ENCODE results near the gene PTPRN2.

Gene PTPRN2

GRCh38 chr7:158364451-158364850 is 223.2 kb downstream of the PTPRN2 start:
- DNase-seq (ENCODE audit: low read depth): no peak
- no peak overlapping the region for H3K4me3 ChIP-seq (ENCODE audit: low read depth, low read length)
- no peak for TF ChIP-seq CTCF (conservative IDR thresholded peaks at IDR 0.05; ENCODE audit: low read depth, low read length)

GRCh38 chr7:158362912-158363905 is 224.4 kb downstream of the PTPRN2 start:
- no peak for TF ChIP-seq CTCF (conservative IDR thresholded peaks at IDR 0.05; ENCODE audit: low read depth, low read length)
- H3K4me3 ChIP-seq (ENCODE audit: low read depth, low read length): no peak overlapping the region
- no peak for DNase-seq (ENCODE audit: low read depth)

GRCh38 chr7:158362001-158362400 is 225.6 kb downstream of the PTPRN2 start:
- DNase-seq (ENCODE audit: low read depth): no peak
- no peak for TF ChIP-seq CTCF (conservative IDR thresholded peaks at IDR 0.05; ENCODE audit: low read depth, low read length)
- no peak overlapping the region for H3K4me3 ChIP-seq (ENCODE audit: low read depth, low read length)

- TF ChIP-seq CTCF (conservative IDR thresholded peaks at IDR 0.05; ENCODE audit: low read depth, low read length): no peak
- no peak overlapping the region for H3K4me3 ChIP-seq (ENCODE audit: low read depth, low read length)
- no peak for DNase-seq (ENCODE audit: low read depth)
These were observed 226.2 kb downstream of the PTPRN2 start for GRCh38 chr7:158361326-158361946.

GRCh38 chr7:158358926-158359645 is 228.5 kb downstream of the PTPRN2 start:
- no peak for DNase-seq (ENCODE audit: low read depth)

More at GRCh38 chr7:158358926-158359645, 228.5 kb downstream of the PTPRN2 start:
- no peak overlapping the region for H3K4me3 ChIP-seq (ENCODE audit: low read depth, low read length)
- no peak for TF ChIP-seq CTCF (conservative IDR thresholded peaks at IDR 0.05; ENCODE audit: low read depth, low read length)

Measured in choroid plexus epithelial cell (primary cell).